Stimulated activated CD4-positive, alpha-beta T cell treated with anti-CD3 and anti-CD28 coated beads, Interleukin-1b, Interleukin-23, amount 100 ng/mL, for 48 hours (primary cell): Measurements from ENCODE around the gene ALKBH5.
A peak's percentile ranks its signal among the peaks of the same experiment; 100 is the strongest.
"Not testable (repeated sequence)": the region's sequence is repeated elsewhere in the genome, so short reads cannot be mapped to it uniquely, and the experiment has no call there.

Experiments
- DNase-seq: peaks from one replicate; pipeline ENCODE4 v3.0.0-alpha.2; 2020

ALKBH5 gene

GRCh38 chr17:18186627-18186982 lies 3.0 kb downstream of the ALKBH5 start:
- DNase-seq, result no peak

- no peak for DNase-seq
Measured at GRCh38 chr17:18187226-18187625, 3.6 kb downstream of the ALKBH5 start.

- peak; percentile 39 for DNase-seq
Measured at GRCh38 chr17:18187821-18188761, 4.5 kb downstream of the ALKBH5 start.

- DNase-seq, result no peak
Measured at GRCh38 chr17:18190628-18191235, 7.1 kb downstream of the ALKBH5 start.

GRCh38 chr17:18191236-18191667 lies 7.6 kb downstream of the ALKBH5 start:
- no peak for DNase-seq

GRCh38 chr17:18191967-18192366 lies 8.3 kb downstream of the ALKBH5 start:
- no peak for DNase-seq

GRCh38 chr17:18194394-18194793 lies 10.8 kb downstream of the ALKBH5 start:
- no peak for DNase-seq

- DNase-seq, result no peak
Measured at GRCh38 chr17:18194804-18195203, 11.2 kb downstream of the ALKBH5 start.

GRCh38 chr17:18195246-18195645 lies 11.6 kb downstream of the ALKBH5 start:
- DNase-seq, result no peak

- DNase-seq, result no peak
Measured at GRCh38 chr17:18197535-18198194, 14.0 kb downstream of the ALKBH5 start.

GRCh38 chr17:18198530-18198929 lies 14.9 kb downstream of the ALKBH5 start:
- DNase-seq, result no peak

GRCh38 chr17:18201108-18201507 lies 17.5 kb downstream of the ALKBH5 start:
- no peak for DNase-seq

- no peak for DNase-seq
Measured at GRCh38 chr17:18203308-18203707, 19.7 kb downstream of the ALKBH5 start.

- no peak for DNase-seq
Measured at GRCh38 chr17:18205861-18206260, 22.2 kb downstream of the ALKBH5 start.

GRCh38 chr17:18206962-18207361 lies 23.3 kb downstream of the ALKBH5 start:
- DNase-seq, result no peak

GRCh38 chr17:18208092-18208491 lies 24.5 kb downstream of the ALKBH5 start:
- DNase-seq, result no peak

- no peak for DNase-seq
Measured at GRCh38 chr17:18213666-18214270, 30.1 kb downstream of the ALKBH5 start.

- DNase-seq, result not testable (repeated sequence)
Measured at GRCh38 chr17:18216906-18217305, 33.3 kb downstream of the ALKBH5 start.

GRCh38 chr17:18217412-18218015 lies 33.9 kb downstream of the ALKBH5 start:
- peak; percentile 76 for DNase-seq

- no peak for DNase-seq
Measured at GRCh38 chr17:18218756-18219415, 35.3 kb downstream of the ALKBH5 start.

GRCh38 chr17:18224053-18224386 lies 40.4 kb downstream of the ALKBH5 start:
- DNase-seq, result no peak

- DNase-seq, result no peak
Measured at GRCh38 chr17:18224387-18225120, 40.9 kb downstream of the ALKBH5 start.
